Stimulated activated CD8-positive, alpha-beta memory T cell treated with anti-CD3 and anti-CD28 coated beads, Interleukin-4, amount 100 ng/mL, for 1 hour (primary cell): ENCODE data around the gene DDR2.

ENCODE experiments used
- DNase-seq, 2 donors: peaks; one replicate each; pipeline ENCODE4 v3.0.0-alpha.2; 2020; ENCODE audit warnings: low read depth in 2 of 2, low spot score in 1 of 2

Gene DDR2

GRCh38 chr1:162629077-162629627 lies 3.1 kb upstream of the DDR2 start:
- no peak for DNase-seq

GRCh38 chr1:162629651-162630050 lies 2.6 kb upstream of the DDR2 start:
- no peak for DNase-seq

- DNase-seq = no peak
Observed at GRCh38 chr1:162631546-162632191, 595 bp upstream of the DDR2 start.

- DNase-seq = no peak
Observed at GRCh38 chr1:162632698-162633080, 425 bp downstream of the DDR2 start.

GRCh38 chr1:162633081-162633762 lies 958 bp downstream of the DDR2 start:
- no peak for DNase-seq

GRCh38 chr1:162635418-162635817 lies 3.2 kb downstream of the DDR2 start:
- no peak for DNase-seq

- DNase-seq = no peak
Observed at GRCh38 chr1:162639718-162640117, 7.5 kb downstream of the DDR2 start.

GRCh38 chr1:162641114-162641513 lies 8.8 kb downstream of the DDR2 start:
- no peak for DNase-seq

GRCh38 chr1:162644986-162645314 lies 12.7 kb downstream of the DDR2 start:
- no peak for DNase-seq

- no peak for DNase-seq
Observed at GRCh38 chr1:162645666-162646065, 13.4 kb downstream of the DDR2 start.

- DNase-seq = no peak
Observed at GRCh38 chr1:162649583-162649982, 17.3 kb downstream of the DDR2 start.

GRCh38 chr1:162654915-162655620 lies 22.8 kb downstream of the DDR2 start:
- DNase-seq = no peak

- DNase-seq = no peak
Observed at GRCh38 chr1:162656266-162656665, 24.0 kb downstream of the DDR2 start.

GRCh38 chr1:162660574-162660973 lies 28.3 kb downstream of the DDR2 start:
- DNase-seq = no peak

GRCh38 chr1:162661336-162661735 lies 29.1 kb downstream of the DDR2 start:
- DNase-seq = no peak

- DNase-seq = no peak
Observed at GRCh38 chr1:162662013-162662412, 29.7 kb downstream of the DDR2 start.

- no peak for DNase-seq
Observed at GRCh38 chr1:162663086-162663485, 30.8 kb downstream of the DDR2 start.

- no peak for DNase-seq
Observed at GRCh38 chr1:162663589-162664106, 31.4 kb downstream of the DDR2 start.

GRCh38 chr1:162666006-162666645 lies 33.9 kb downstream of the DDR2 start:
- no peak for DNase-seq

GRCh38 chr1:162667381-162668080 lies 35.3 kb downstream of the DDR2 start:
- DNase-seq = no peak
